HFFc6 (cell line): ENCODE measurements around the gene COG8. TPM values are rescaled to one million over a fixed set of nuclear protein-coding genes. Genes with fewer than 3 reads are reported as not detected.

ENCODE experiments used
- DNase-seq: peaks from one replicate; pipeline ENCODE4 v3.0.0-alpha.2; 2018
- H3K27ac Mint-ChIP-seq: 2 replicates; pipeline ENCODE4 v1.8.0; 2020; ENCODE audit warnings: mild to moderate bottlenecking, mixed read lengths
- H3K27me3 Mint-ChIP-seq: 2 replicates; pipeline ENCODE4 v1.8.0; 2021; ENCODE audit warnings: mild to moderate bottlenecking, moderate library complexity, mixed read lengths; ENCODE audit not compliant: insufficient read depth
- H3K36me3 Mint-ChIP-seq: 2 replicates; pipeline ENCODE4 v1.8.0; 2021; ENCODE audit warnings: low read depth, mixed read lengths
- H3K4me1 Mint-ChIP-seq: 2 replicates; pipeline ENCODE4 v1.8.0; 2020; ENCODE audit warnings: low read depth, mixed read lengths
- H3K4me3 Mint-ChIP-seq: 2 replicates; pipeline ENCODE4 v1.8.0; 2020; ENCODE audit warnings: mild to moderate bottlenecking, moderate library complexity, mixed read lengths
- H3K9me3 Mint-ChIP-seq: 2 replicates; pipeline ENCODE4 v1.8.0; 2020; ENCODE audit warnings: mild to moderate bottlenecking, mixed read lengths
- CTCF ChIP-seq: fragments of 200-600 bp; sonication (generic); IDR thresholded peaks from 2 replicates; pipeline ENCODE4 v1.5.0; 2021; ENCODE audit warnings: antibody characterized with exemption, mild to moderate bottlenecking
- total RNA-seq, 6 experiments: library from RNA; stranded (reverse); fragmentation: NEBNext Ultra II Directional; extraction: Animal tissue kit (Norgen Biotek cat#: 25700); gene quantifications; 2 replicates in 1 of 6; 3 replicates in 5 of 6; pipeline ENCODE4 v1.2.3, GENCODE V29; 2021

The COG8 gene
- total RNA-seq, 6 experiments from 2014 or later, result 29.4 to 36.8 (median 35.2) TPM

- H3K27ac Mint-ChIP-seq, result no peak overlapping the region
- TF ChIP-seq CTCF, result no peak
- H3K36me3 Mint-ChIP-seq, result peaks cover 18% of the 10 kb centered on the region
- H3K9me3 Mint-ChIP-seq, result no peaks in the 10 kb centered on the region
- no peak overlapping the region for H3K4me3 Mint-ChIP-seq
- H3K4me1 Mint-ChIP-seq, result peaks cover 16% of the 10 kb centered on the region
- no peak for DNase-seq
- peaks cover 9% of the 10 kb centered on the region for H3K27me3 Mint-ChIP-seq
These were observed 32.3 kb downstream of the COG8 start for GRCh38 chr16:69307091-69307490.

GRCh38 chr16:69306031-69306430 is 33.3 kb downstream of the COG8 start:
- no peaks in the 10 kb centered on the region for H3K9me3 Mint-ChIP-seq
- no peak overlapping the region for H3K27ac Mint-ChIP-seq
- peaks cover 4% of the 10 kb centered on the region; the same call in 1 of the 2 replicates for H3K27me3 Mint-ChIP-seq
- DNase-seq, result no peak
- TF ChIP-seq CTCF, result no peak
- H3K4me3 Mint-ChIP-seq, result no peak overlapping the region
- H3K4me1 Mint-ChIP-seq, result peaks cover 14% of the 10 kb centered on the region
- H3K36me3 Mint-ChIP-seq, result peaks cover 17% of the 10 kb centered on the region; the same call in 1 of the 2 replicates

- TF ChIP-seq CTCF, result no peak
- H3K4me1 Mint-ChIP-seq, result peaks cover 9% of the 10 kb centered on the region; the same call in 1 of the 2 replicates
- H3K9me3 Mint-ChIP-seq, result no peaks in the 10 kb centered on the region
- peaks cover 11% of the 10 kb centered on the region; the same call in 1 of the 2 replicates for H3K36me3 Mint-ChIP-seq
- no peak for DNase-seq
- H3K27me3 Mint-ChIP-seq, result no peaks in the 10 kb centered on the region; the same call in 1 of the 2 replicates
- H3K4me3 Mint-ChIP-seq, result no peak overlapping the region
- H3K27ac Mint-ChIP-seq, result no peak overlapping the region
These were observed 37.1 kb downstream of the COG8 start for GRCh38 chr16:69302301-69302700.

GRCh38 chr16:69301861-69302260 is 37.5 kb downstream of the COG8 start:
- no peaks in the 10 kb centered on the region; the same call in 1 of the 2 replicates for H3K27me3 Mint-ChIP-seq
- TF ChIP-seq CTCF, result no peak
- no peak overlapping the region for H3K27ac Mint-ChIP-seq
- no peak overlapping the region for H3K4me3 Mint-ChIP-seq
- no peak for DNase-seq
- no peaks in the 10 kb centered on the region for H3K9me3 Mint-ChIP-seq
- peaks cover 9% of the 10 kb centered on the region; the same call in 1 of the 2 replicates for H3K4me1 Mint-ChIP-seq
- H3K36me3 Mint-ChIP-seq, result peaks cover 11% of the 10 kb centered on the region; the same call in 1 of the 2 replicates

- Mint-ChIP-seq H3K4me1 (peaks cover 6% of the 10 kb centered on the region; the same call in 1 of the 2 replicates), H3K27ac (no peak overlapping the region), H3K4me3 (no peak overlapping the region), H3K36me3 (peaks cover 11% of the 10 kb centered on the region; the same call in 1 of the 2 replicates), H3K9me3 (no peaks in the 10 kb centered on the region), H3K27me3 (no peaks in the 10 kb centered on the region; the same call in 1 of the 2 replicates)
- TF ChIP-seq CTCF, result no peak
- DNase-seq, result no peak
These were observed 38.2 kb downstream of the COG8 start for GRCh38 chr16:69301187-69301586.
